GM12875 (cell line): ENCODE measurements around the gene PTPN22.

Source experiments
- H3K4me3 ChIP-seq: one replicate; pipeline ENCODE4 v1.5.1; 2011; ENCODE audit warnings: low read depth, low read length, control low read depth
- TF ChIP-seq, protein P1 (sequence below): IDR thresholded peaks from 2 replicates; pipeline ENCODE4 v1.5.1; 2011; ENCODE audit warnings: low read depth, mild to moderate bottlenecking, control low read depth, inconsistent platforms, low read length, moderate library complexity, borderline replicate concordance; ENCODE audit not compliant: insufficient read depth

Gene PTPN22

DNA sequence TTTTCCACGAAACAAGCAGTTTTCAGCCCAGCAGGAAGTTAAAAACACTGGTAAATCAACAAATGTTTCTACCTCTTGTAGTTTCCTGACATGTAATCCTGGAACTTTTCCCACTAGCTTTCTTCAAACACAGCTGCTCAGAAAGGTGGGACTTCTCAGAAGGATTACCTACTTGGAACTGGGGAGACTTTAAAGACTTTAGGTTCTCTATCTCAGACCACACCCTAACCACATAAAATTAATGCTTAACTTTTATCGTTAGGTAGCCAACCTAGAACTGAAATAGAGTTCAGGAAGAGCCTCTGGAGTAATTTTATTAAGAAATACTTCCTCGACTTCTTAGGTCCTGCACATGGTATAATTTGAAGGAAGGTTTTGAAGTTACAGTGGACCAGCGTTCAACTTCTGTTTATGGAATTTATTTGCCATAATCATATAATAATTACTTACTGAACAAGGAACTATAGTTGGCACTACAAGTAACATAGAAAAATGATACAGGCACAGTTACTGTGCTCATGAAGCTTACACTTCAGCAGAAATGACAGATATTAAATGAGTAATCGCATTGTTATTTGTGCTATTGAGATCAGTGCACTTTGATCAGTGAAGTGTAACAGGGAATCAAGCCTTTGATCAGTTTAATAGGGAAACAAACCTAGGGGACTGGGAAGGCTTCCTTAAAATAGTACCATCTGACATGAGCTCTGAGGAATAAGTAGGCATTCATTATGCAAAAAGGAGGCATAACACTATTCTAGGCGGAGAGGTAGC, 16.1 kb upstream of the PTPN22 start, which contains the start of gene BCL2L15:
TSS of gene BCL2L15 (minus strand) at position 180 of the 774 bp plus-strand sequence. CDS start 206 bp downstream, outside the sequence.
- TF ChIP-seq, protein P1, sequence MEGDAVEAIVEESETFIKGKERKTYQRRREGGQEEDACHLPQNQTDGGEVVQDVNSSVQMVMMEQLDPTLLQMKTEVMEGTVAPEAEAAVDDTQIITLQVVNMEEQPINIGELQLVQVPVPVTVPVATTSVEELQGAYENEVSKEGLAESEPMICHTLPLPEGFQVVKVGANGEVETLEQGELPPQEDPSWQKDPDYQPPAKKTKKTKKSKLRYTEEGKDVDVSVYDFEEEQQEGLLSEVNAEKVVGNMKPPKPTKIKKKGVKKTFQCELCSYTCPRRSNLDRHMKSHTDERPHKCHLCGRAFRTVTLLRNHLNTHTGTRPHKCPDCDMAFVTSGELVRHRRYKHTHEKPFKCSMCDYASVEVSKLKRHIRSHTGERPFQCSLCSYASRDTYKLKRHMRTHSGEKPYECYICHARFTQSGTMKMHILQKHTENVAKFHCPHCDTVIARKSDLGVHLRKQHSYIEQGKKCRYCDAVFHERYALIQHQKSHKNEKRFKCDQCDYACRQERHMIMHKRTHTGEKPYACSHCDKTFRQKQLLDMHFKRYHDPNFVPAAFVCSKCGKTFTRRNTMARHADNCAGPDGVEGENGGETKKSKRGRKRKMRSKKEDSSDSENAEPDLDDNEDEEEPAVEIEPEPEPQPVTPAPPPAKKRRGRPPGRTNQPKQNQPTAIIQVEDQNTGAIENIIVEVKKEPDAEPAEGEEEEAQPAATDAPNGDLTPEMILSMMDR: no peak
- H3K4me3 ChIP-seq: no peak within 1 kb of the TSS

DNA sequence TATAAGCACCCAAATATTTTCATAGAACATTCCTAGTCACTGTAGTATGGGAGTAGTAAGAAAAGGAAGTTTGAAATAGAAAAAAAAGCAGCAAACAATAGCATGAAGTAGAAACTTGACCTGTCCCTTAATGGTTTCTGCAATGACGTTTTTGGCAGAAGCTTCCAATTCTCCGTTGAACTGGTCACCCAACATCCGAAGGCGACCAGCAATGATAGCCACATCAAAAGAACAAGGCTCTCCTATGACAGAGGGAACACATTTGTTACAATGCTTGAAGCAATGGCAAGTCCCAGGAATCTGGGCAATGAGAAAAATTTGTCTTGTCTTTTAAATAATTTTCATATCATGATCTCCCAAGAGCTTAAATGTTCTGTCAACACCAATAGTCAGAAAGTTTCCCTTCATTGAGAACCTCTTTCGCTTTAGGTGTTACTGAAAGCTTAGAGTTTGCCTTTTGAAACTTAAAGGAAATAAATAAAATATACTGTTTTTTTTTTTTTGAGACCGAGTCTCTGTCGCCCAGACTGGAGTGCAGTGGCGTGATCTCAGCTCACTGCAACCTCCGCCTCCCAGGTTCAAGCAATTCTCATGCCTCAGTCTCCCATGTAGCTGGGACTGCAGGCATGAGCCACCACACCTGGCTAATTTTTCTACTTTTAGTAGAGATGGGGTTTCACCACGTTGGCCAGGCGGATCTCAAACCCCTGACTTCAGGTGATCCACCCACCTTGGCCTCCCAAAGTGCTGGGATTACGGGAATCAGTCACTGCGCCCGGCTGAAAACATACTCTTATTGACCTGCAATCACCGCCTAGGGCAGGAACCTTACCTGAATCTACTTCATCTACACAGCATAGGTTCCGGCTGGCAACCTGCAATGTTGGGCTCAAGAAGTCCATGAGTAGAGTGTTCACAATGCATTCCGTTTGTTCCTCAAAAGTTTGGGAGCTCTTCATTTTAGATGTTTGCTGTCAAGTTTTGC, 15.2 kb upstream of the PTPN22 start:
- TF ChIP-seq, protein P1: no peak
- no peak overlapping the region for H3K4me3 ChIP-seq

DNA sequence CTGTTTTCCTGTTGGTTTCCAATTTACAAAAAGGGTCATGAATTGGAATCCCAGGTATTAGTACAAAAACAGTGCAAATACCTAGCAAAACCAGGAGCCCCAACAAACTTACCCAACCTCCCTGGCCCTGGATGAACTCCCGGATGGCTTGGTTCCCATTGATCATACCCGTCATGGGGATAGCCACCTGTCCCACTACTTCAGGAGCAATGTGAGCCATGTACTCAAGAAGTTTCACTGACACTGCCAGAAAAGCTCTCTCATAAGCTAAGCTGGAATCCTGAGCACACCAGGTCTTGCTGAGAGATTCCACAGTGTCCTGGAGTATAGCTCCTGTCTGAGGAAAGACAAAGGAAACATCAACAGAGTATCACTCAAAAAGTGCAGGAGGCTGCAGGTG, 10.1 kb upstream of the PTPN22 start:
- no peak overlapping the region for H3K4me3 ChIP-seq

DNA sequence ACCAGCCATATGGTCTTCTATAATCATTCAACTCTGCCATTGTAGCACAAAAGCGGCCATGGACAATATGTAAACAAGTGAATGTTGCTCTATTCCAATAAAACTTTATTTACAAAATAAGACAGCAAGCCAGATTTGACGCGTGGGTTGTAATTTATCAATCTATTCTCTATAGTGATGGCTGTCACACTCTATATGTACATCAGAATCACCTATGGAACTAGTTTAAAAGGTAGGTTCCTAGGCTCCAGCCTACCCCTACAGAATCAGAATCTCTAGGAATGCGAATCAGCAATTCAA, 8.2 kb upstream of the PTPN22 start:
- TF ChIP-seq, protein P1: no peak
- H3K4me3 ChIP-seq: no peak overlapping the region

More for the DNA sequence above, 10.1 kb upstream of the PTPN22 start:
- TF ChIP-seq, protein P1: no peak

DNA sequence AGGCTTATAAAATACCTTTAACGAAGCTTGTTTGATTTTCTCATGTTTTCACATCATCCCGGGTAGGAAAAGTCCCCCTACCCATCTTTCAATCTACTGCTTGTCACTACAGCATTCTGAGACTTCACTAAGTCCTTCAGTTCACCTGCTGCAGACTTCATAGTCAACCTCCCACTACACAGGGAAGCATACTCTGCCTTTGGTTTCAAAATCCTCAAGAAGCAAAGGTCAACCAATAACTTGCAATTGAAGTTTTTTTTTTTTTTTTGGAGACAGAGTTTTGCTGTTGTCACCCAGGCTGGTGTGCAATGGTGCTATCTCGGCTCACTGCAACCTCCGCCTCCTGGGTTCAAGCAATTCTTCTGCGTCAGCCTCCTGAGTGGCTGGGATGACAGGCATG, 4.7 kb upstream of the PTPN22 start:
- no peak overlapping the region for H3K4me3 ChIP-seq
- TF ChIP-seq, protein P1: no peak

DNA sequence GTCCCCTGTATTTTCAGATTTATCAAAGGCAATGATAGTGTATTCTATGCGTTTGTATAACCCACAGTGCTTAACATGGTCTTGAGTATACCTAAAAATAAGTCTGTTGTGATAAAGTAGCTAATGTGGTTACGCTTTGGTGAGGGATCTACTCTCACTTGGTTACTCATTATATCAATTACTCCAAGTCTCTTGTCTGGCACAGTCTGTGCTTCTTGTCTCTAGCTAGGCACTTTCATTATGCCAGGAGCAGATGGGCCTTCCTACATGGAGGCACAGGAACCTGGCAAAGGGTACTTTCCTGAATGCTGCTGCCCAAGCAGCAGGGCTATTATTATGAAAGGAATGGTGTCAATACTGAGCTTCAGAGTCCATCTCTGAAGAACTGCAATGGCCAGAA, 4.2 kb upstream of the PTPN22 start:
- TF ChIP-seq, protein P1: no peak
- H3K4me3 ChIP-seq: no peak overlapping the region
